Activated CD4-positive, alpha-beta T cell treated with anti-CD3 and anti-CD28 coated beads, Interleukin-2, amount 50 U/mL, for 24 hours (primary cell): ENCODE measurements around the gene OR51I2.

Experiments used
- DNase-seq, 2 donors: peaks; one replicate each; pipeline ENCODE4 v3.0.0-alpha.2; 2020; ENCODE audit warnings: low read depth in 1 of 2, low spot score in 1 of 2

Gene OR51I2

DNA sequence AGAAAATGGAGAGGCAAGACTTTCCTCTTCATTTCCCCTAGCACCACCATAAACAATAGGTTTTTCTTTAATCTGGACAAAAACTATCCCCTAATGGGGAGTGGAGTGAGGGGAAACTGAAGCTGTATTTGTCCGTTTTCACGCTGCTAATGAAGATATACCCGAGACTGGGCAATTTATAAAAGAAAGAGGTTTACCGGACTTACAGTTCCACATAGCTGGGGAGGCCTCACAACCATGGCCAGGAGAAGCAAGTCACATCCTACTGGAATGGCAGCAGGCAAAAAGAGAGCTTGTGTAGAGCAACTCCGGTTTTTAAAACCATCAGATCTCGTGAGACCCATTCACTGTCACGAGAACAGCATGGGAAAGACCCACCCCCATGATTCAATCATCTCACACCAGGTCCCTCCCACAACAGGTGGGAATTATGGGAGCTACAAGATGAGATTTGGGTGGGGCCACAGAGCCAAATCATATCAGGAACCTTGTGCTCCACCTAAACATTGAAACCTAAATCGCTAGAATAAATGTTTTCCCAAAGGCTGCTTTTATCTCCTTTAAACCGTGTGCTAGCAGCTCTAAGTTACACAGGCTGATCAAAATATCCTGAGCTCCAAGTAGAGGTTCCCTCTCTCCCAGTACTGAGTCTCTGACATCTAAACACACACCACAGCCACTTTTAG lies 56.4 kb downstream of the OR51I2 start:
- no peak for DNase-seq
